Superior temporal gyrus (tissue), 1 donor: Measurements from ENCODE around the gene TBC1D3K.
"Not testable (repeated sequence)": the region's sequence is repeated elsewhere in the genome, so short reads cannot be mapped to it uniquely, and the experiment has no call there.

Experiments used
- DNase-seq: peaks from one replicate; pipeline ENCODE4 v3.0.0-alpha.2; 2016; ENCODE audit errors: extremely low spot score

The TBC1D3K gene

DNA sequence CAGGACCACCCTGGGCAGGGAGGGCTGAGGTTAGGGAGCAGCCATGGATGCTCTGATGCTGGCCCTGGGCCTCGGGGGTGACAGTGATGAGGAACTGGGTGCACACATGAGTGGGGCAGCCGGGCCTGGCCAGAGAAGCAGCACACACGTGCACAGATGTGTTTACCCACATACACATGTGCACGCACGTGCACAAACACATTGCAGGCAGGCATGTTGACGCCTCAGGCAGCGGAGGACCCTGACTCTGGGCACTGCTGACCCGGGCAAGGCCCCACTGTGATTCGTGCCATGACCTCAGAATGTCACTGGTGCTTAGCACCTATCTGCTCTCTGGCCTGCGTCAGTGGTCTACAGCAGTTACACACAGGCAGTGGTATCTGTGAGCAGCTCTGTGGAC is at the start of gene TBC1D3K:
TSS of gene TBC1D3K (plus strand) at position 301 of the 400 bp plus-strand sequence. CDS start 1,585 bp downstream, outside the sequence.
- not testable (repeated sequence) for DNase-seq

DNA sequence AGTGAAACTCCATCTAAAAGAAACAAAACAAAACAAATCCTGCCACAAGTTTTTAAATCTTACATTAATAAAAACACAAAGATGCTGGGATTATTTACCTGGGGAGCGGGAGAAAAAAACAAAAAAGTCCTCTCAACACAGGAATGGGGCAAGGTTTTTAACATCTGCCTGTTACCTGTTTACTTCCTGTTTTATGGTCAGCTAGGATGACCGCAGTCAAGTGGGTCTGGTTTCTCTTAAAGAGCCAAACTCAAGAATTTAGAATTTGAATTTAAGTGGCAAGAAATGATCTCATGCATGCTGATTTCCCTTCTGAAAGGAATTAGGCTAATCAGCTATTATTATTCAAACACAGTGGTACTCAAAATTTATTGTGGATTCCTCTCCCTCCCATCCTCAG is 39.7 kb upstream of the TBC1D3K start:
- DNase-seq = no peak

DNA sequence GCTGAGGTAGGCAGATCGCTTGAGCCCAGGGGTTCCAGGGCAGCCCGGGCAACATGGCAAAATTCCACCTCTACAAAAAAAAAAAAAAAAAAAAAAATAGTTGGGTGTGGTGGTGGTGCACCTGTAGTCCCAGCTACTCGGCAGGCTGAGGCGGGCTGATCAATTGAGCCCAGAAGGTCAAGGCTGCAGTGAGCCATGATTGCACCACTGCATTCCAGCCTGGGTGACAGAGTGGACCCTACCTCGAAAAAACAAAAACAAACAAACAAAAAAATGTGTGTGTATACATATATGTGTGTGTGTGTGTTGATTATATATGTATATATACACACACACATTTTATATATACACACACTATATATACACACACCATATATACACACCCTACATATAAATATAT is 39.1 kb upstream of the TBC1D3K start:
- no peak for DNase-seq

DNA sequence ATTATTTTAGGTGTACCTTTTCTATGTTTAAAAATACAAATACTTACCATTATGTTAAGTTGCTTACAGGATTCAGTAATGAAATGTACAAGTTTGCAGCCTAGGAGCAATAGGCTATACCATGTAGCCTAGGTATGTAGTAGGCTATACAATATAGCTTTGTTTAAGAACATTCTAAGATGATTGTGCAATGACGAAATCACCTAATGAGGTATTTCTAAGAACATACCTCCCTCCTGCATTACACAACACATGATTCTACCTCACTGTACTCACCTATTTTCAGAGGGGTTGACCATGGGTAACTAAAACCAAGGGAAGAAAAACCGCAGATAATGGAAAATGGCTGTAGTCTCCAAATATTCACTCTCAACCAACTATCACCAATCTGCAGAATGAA is 35.3 kb upstream of the TBC1D3K start:
- DNase-seq = no peak

DNA sequence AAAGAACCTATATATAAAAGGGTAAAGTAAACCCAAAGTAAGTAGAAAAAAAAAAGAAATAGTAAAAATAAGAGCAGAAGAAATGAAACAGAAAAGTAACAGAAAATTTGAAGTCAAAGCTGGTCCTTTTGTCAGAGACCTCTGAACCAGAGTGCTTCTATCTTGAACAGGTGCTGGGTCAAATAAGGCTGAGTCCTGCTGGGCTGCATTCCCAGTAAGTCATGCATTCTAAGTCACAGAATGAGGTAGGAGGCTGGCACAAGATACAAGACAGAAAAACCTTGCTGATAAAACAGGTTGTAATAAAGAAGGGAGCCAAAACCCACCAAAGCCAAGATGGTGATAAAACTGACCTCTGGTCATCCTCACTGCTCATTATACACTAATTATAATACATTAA is 27.3 kb upstream of the TBC1D3K start:
- not testable (repeated sequence) for DNase-seq
